Activated CD8-positive, alpha-beta memory T cell treated with anti-CD3 and anti-CD28 coated beads for 1 hour (primary cell): ENCODE results near the gene TRPM1.

ENCODE experiments used
- DNase-seq, 2 donors: peaks; one replicate each; pipeline ENCODE4 v3.0.0-alpha.2; 2020; ENCODE audit warnings: low read depth in 1 of 2; ENCODE audit errors: extremely low read depth in 1 of 2

TRPM1 gene

DNA sequence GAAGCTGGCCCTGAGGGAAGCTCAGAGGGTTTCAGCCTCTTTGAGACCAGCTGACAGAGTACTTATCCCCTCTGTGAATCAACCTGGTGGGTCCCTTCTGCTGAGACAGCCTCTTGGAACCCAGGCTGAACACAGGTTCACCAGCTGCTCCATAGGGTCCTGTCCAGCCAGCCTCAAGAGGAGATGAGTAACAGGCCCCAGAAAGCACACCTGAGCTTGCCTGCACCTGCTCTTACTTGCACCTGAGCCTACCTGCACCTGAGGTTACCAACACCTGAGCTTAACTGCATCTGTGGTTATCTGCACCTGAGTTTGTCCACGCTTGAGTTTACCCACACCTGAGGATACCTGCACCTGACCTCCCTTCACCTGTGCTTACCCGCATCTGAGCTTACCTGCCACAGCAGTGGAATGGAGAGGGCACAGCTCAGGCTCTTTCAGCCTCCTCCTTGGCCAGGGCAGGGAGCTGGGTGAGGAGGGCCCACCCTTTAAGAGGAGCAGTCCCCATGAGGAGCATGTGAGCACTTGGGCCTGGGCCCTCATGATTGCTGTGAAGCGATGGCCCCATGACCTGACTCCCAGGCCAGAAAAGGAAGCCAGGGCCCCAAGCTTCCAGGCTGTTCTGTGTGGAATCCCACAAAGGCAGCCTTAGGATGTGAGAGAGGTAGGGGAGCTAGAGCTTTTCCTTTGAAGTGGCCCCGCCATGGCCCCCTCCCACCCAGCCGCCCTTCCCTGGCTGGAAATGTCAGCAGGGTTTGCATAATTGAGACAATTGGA lies at the start of gene TRPM1:
Gene TRPM1, minus strand, starts transcription at position 464 of the 777 bp plus-strand sequence. CDS start 20,370 bp downstream, outside the sequence.
- no peak for DNase-seq

DNA sequence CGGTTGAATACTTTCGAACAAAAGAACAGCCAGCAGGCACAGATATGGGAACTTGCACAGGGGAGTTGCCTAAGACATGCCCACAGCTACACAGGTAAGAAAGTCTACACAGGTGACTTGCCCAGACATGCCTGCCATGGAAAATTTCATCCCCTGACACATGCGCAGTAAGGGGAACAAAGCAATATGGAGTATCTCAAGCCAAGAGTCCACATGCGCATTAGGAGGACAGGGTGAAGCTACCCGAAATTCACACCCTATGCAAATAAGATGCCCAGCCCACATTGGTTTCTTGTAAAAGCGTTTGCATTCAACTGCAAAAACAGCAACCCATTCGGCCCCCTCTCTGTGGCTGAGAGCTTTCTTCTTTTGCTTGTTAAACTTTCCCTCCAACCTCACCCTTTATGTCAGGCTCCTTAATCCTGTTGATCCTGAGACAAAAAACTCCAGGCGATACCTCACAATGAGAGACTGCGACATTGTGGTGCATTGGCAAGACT lies 49.3 kb upstream of the TRPM1 start:
- DNase-seq: no peak

DNA sequence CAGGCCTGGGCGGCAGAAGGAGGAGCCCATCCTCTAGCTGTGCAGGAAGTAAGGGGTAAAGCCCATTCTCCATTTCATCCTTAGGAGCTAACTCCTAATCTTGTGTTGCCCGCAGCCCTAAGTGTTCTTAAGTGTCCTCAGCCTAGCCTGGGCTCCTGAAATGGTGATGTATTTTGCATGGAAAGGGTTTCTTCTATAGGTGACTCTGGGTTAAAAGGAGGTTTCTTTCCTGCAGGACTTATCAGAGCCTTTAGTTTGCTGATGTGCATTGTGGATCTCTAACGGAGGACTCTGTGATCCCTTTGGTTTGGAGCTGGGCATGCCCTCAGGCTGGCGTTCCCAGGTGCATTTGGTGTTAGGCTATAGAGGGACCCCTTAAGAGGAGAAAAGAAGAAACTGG lies 48.5 kb upstream of the TRPM1 start:
- no peak for DNase-seq

DNA sequence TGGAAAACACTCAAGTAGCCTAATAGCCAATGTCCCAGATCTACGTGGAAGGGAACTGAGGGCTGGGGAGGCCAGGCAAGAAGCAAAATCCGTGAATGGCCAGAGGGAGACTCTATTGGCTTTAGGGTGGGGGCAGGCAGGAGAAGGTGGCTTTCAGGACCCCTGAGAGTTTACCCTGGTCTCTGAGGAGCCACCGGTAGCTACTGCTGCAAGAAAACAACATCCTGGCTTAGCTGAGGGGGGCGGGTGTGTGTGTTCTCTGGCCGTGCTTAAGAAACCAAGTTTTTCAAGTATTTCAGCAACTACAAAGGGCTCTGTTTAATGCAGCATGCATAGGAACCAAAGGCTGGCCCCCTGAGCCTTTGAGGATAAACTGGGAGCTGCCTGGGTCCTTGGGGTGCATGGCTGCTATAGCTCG lies 47.6 kb upstream of the TRPM1 start:
- no peak for DNase-seq

DNA sequence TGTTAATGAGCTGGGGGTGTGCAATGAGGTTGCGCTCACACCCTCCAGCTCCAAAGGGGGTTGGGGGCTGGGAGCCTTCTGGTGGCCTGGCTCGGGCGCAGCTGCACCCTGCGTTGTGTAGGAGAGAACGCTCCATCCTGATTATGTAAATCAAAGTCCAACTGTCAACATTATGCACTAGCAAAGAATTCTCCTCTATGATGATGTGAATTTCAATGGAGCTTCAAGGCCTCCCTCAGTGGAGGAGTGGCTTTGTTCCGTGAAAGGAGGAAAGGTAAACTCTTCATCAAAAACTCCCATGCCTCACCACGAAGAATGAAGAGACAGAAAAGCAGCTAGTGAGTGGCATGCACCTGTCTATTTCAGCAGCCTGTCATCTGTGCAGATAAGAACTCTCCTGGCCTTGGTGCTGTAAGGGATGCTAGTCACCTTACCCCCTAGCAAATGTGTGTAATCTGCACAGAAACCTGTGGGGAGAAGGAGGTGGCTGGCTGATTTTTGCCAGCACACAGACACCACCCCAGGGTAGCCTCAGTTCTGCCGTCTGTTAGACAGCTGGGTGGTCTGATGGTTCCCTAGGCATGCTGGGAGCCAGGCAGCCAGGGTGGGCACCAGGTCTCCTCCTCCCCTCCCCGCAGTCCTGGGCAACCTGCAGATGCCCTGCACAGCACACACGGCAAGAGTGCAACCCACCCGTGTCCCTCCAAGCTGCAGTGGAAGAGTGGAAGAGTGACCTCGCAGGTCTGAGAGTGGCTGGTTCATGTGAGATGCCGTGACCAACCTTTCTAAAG lies 47.0 kb upstream of the TRPM1 start:
- DNase-seq: no peak

DNA sequence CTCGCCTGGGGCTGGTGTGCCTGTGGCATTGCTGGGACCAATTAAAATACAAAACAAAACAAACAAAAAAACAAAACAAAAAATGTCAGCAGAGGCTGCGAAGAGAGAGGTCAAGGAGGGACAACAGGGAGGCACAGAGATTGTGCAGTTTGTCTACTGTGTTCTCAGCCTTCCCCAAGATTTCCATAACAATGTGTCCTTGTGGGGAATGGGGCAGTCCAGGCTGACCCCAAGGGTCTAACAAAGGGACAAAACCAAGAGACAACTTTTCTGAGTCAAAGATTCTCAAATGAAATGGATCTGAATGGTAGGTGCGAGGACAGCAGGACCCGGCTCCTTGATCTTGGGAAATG lies 46.4 kb upstream of the TRPM1 start:
- no peak for DNase-seq

DNA sequence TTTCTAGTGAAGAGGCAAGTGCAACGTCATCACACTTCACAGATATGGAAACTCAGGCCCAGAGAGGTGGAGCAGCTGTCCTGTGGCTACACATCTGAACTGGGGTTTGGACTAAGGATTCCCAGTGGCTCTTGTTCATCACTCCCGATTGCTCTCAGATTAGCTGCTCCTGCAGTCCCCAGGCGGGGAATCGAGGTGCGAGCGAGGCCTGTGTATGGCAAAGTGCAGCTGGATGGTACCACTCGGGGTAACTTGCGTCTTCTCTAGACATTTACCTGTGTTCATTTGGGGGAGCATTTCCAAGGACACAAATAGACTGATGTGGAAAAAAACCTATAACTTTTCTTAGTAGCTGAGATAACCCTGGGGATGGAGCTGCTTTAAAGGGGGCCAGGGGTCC lies 45.9 kb upstream of the TRPM1 start:
- DNase-seq: no peak

DNA sequence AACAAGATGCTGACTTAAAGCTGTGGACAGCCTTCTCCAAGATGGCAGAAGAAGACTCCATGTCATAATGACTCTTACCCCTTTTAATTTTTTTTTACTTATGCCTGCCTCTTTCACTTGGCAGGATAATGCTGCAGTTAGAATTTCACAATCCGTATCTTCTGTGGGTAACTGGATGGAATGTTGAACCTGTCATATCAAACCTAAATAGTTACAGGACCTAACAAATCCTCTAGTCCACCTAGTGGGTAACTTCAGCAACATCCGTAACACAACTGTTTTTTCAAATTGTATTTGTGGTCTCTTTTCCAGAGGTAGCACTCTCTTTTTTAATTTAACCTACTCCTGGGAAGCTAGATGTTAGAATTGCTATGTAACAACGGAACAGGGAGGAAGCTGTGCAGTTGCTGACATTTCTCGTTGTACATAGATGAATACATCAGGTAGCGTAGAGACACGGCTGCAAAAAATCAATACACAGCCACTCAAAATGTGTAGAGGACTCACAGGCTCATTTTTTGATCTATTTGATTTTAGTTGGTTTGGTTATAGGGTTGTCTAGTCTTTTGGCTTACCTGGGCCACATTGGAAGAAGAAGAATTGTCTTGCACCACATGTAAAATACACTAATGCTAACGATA lies 43.9 kb upstream of the TRPM1 start:
- DNase-seq: no peak

DNA sequence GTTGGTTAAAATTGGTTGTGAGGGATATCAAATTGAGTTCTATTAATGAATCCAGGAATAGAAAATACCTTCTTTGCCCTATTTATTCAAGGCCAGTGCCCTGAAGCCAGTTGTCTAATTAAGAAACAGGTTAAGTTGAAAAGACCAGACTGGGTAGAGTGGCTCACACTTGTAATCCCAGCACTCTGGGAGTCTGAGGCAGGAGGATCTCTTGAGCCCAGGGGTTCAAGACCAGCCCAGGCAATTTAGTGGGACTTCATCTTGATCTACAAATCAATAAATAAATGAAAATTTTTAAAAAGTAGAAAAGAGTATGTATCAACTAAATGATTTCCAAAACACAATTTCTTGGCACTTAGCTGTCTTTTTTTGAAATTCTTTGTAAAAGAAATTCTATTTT lies 40.3 kb upstream of the TRPM1 start:
- no peak for DNase-seq

DNA sequence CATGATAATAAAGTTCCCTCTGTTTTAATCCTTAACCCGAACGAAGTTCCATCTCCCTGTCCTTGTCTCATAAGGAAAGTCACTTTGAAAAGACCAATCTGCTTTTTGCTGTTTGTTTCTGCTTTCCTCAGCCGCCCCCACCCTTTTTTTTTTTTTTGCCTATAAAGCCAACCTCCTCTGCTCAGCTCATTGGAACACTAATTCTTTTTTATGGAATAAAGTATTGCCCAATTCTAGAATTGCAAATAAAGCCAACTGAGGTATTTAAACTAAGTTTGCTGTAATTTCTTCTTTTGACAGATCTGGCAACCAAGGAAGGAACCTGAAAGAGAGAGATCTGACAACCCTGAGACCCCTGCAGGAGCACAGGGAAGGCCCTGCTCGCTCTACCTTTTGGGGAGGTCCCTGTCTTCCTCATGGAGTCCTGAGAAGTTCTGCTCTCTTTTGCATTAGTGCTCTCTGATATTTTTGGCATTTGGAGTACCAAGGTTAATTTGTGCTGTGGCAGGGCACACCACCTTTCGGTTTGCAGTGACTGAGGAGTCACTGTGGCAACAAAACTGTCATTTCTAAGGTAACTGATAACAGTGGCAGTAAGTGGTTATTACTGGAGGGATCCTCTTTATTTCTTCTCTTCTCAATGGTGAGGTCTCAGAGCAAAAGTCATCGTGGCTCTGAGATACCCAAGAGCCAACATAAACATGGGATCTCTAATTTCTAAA lies 35.2 kb upstream of the TRPM1 start:
- no peak for DNase-seq

DNA sequence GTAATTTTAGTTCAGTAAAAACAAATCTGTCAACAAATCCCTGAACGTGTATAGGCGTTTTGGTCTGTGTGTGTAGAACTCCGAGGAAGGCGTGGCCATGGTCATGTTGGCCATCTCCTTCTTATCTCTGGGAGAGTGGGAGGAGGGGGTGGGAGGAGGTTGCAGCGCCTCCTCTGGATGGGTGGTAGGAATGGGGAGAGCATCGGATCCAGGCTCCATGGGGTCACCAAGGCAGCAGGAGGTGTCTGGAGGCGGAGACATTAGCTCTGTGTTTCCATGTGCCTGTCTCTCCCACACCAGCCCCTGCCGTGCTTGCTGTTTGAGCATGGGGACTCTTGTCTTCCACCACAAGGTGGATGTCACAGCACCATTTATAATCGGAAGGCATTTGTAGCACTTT lies 34.5 kb upstream of the TRPM1 start:
- no peak for DNase-seq

DNA sequence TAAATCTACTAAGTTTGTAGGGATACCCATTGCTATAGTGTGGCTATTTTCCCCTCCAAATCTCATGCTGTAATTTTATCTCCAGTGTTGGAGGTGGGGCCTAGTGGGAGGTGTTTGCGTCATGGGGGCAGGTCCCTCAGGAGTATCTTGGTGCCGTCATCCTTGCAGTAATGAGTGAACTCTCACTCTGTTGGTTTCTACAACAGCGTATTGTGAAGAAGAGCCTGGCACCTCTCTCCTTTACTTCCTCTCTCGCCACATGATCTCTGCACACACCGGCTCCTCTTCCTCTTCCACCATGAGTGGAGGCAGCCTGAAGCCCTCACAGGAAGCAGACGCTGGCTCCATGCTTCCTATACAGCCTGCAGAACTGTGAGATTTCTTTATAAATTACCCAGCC lies 34.0 kb upstream of the TRPM1 start:
- no peak for DNase-seq

DNA sequence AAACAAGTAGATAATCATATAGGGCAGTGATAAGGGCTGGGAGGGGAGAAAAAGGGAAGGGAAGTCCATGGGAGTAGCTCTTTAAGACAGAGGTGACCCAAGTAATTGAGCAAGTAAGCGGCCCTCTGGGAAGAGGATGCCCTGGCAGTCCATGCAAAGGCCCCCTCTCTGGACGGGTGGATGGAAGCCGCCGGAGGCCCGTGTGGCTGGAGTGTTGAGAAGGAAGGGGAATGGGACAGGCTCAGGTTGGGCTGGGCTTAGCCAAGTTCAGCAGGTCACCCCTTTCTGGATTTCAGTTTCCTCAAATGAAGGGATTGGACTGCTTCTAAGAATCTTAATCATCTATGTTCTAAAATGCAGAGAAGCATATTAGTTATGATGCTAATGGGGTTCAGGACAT lies 32.4 kb upstream of the TRPM1 start:
- DNase-seq: no peak

DNA sequence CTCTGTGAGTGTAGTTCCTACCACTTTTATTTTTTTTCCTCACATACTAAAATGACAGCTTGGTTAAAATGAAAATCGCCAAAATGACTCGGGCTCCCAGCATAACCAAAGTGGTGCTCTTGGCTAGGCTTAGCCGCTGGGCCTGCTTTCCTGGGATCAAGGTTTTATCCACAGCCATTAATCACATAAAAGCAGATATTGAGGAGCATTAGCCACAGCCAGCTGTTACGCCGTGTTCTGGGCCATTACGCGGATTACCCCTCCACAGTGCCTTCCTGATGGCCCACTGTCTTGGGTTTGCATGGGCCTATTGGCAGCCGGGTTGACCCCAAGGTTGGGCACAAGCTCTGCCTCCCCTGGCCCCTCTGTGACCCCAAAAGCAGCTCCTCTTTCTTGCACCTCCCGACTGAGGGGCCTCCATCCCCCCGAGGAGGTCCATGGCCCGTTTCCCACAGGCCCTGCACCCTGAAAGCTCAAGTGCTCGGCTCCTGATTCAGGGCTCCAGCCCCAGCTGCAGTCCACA lies 30.4 kb upstream of the TRPM1 start:
- no peak for DNase-seq

DNA sequence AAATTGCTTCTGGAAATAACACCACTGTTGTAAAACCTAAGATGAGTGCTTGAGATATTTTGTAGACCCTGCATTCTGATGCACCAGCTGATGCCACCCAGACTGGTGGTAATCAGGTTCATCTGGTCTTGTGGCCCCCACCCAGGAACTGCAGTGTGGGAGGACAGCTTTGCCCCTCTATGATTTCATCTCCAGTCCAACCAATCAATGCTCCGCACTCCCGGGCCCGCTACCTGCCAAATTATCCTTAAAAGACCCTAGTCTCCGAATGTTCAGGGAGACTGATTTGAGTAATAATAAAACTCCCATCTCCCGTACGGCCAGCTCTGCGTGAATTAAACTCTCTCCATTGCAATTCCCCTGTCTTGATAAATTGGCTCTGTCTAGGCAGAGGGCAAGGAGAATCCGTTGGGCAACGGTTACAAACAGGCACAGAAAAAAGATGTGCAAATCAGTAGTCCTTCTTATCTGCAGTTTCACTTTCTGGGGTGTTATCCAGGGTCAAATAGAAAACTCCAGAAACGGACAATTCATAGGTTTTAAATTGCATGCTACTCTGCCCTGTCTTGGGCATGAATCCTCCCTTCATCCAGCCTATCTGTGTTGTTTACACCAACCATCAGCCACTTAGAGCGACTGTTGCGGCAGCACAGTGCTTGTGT lies 29.2 kb upstream of the TRPM1 start:
- DNase-seq: no peak

DNA sequence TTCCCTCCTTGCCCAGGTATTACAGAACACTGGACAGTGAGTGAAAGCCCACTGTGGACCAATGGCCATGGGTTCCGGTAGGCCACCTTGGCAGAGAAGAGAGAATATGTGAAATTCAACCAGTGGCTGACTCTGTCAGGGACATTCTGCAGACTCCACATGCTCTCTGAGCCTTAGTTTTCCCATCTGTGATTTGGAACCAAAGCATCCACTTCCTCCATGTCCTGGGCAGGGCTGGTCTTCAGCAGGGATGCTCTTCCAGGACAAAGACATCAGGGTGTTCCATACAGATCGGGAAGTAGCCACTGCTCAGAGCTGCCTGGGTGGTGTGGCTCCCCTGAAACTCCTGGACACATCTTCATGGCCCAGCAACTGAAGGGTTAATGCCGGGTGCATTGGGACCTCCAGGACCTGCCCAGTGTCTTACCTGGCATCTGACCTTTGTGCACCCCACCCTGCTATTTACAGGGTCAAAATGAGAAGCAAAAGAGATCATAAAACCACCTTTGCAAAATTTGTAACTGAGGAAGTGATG lies 28.3 kb upstream of the TRPM1 start:
- DNase-seq: no peak

DNA sequence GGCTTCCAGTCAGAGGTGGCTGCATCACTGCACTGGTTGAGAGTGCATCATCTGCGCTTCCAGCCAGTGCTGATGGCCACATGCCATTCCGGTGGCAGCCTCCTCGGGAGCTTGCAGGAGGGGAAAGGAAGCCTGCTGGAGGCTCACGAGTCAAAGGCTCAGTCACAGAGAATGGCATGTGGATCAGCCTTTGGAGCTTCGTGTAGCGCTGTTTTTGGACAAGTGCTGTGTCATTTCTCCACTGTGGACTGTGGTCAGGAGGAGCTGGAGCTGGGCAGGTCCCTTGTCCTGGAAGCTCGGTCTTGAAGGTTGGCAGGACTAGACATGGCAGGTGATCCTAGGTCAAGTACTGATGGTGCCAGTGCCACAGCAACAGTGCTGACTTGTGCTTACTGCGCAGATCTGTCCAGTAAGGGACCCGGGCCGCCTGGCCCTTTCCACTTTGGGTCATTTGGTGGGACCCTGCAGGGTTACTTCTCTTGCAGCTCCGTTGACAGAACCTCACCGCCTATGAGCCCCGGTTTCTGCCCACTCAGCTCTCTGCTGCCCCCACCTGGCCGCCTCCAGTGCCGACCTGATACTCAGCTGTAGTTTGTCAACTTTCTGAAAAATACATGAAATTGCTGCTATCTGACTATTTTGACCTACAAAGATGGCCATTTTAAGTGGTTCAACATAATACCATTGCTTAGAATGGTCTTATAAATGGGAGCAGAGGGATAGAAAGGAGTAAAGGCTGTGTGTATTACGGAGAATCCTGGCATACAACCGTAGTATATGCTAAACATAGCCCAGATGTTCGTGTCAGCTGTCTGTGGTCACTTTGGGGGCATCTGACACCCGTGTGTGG lies 27.6 kb upstream of the TRPM1 start:
- peak; percentile 44 to 71 for DNase-seq

DNA sequence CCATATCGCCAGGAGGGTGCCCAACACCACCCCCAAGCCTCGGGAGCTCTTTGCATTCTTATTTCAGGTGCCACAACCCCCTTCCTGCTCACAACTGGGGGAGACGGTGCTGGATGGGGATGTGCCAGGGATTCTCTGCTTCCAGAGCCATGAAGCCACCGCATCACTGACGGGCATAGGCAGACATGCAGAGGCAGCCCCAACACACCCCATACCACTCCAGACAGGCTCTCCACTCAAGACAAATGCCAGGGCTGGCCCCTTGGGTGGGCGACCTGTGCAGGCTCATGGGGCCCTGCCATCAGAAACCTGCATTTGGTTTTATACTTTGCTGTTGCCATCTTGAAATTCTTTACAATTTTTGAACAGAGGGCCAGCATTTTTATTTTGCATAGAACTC lies 27.0 kb upstream of the TRPM1 start:
- no peak for DNase-seq

DNA sequence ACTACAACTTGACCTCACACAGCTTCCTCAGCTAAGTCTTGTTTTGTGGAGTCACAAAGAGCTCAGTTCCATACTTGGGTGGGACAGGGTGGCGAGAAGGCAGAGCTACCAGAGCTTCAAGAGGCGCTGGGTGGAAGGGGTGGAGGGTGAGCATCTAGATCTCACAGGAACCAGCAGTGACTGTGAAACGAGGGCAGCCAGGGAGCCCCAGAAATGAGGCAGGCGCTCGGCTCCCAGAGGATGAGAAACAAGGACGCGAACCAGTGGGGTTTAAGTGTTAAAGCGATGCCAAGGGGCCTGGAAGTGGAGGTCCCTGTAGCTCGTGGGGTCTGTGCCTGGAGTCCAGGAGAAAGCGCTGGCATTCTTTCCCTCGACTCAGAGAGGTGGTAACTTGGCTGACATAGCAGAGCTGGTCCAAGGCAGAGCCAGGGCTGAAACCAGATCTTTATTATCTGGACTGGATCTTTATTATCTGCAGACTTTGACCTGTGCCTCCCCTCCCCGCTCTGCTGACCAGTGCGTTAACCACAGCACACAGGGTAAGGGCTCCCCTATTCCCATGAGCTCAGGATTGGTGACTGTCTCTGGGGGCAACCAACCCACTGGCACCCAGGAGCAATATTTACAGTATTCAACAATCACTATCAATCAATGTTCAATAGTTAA lies 26.2 kb upstream of the TRPM1 start:
- no peak for DNase-seq
